K562 (cell line): ENCODE measurements around the gene PUS7L. TPM values are rescaled to one million over a fixed set of nuclear protein-coding genes. Genes with fewer than 3 reads are reported as not detected.

Experiments used
- ATAC-seq: fragments of 200-7000 bp; cut with Tn5 transposase; 3 replicates; pipeline ENCODE4 v1.9.1; 2020; ENCODE audit warnings: moderate library complexity
- BruUV-seq: library from RNA; stranded (reverse); fragments of 400-500 nt; replicated peaks from 2 replicates; lab custom pipeline; 2021; lab: Mats Ljungman, UMichigan
- CTCF ChIA-PET: fragments of 300-600 bp; formaldehyde crosslinking; extraction: SDS; loops from one replicate; lab custom pipeline; 2021; ENCODE audit warnings: low intra/inter-chr PET ratio; lab: Yijun Ruan, JAX
- POLR2A ChIA-PET: fragments of 300-600, 350-650 bp; sonication (Branson Sonifier 250); formaldehyde crosslinking; extraction: SDS; loops from one replicate; lab custom pipeline; 2021; ENCODE audit warnings: antibody characterized with exemption, inconsistent platforms; lab: Yijun Ruan, JAX
- DNase-seq, 4 experiments: peaks; one replicate each; pipeline versions ENCODE4 v3.0.0 to v3.0.0-alpha.2; 2011 to 2018; ENCODE audit warnings: low spot score in 3 of 4, mixed read lengths in 3 of 4; ENCODE audit errors: extremely low read depth in 1 of 4
- FAIRE-seq: peaks from 2 replicates; lab custom pipeline; 2011; peaks lifted over from hg19 to GRCh38; lab: Jason Lieb, UNC
- H2AFZ ChIP-seq: 2 replicates; pipeline ENCODE4 v1.6.0; 2011; ENCODE audit warnings: low read depth, low read length, control low read depth, inconsistent platforms
- H3K27ac ChIP-seq: fragments of 200-600 bp; 3 replicates; pipeline ENCODE4 v1.8.0; 2011; ENCODE audit warnings: low read depth, mild to moderate bottlenecking, control low read depth, inconsistent platforms, low read length, moderate library complexity, mixed read lengths; ENCODE audit errors: extremely low read depth
- H3K27me3 ChIP-seq, 2 experiments: fragments of 300-600 bp in 1 of 2; 2 replicates in 1 of 2; 3 replicates in 1 of 2; pipeline versions ENCODE4 v1.6.0 to v1.8.0; 2011; ENCODE audit warnings: inconsistent platforms in 2 of 2, low read length in 2 of 2, mild to moderate bottlenecking in 1 of 2, mixed read lengths in 1 of 2, moderate library complexity in 1 of 2; ENCODE audit not compliant: control insufficient read depth in 2 of 2, insufficient read depth in 2 of 2
- H3K36me3 ChIP-seq: fragments of 300-600 bp; 3 replicates; pipeline ENCODE4 v1.8.0; 2011; ENCODE audit warnings: mild to moderate bottlenecking, low read length, inconsistent platforms; ENCODE audit not compliant: control insufficient read depth, insufficient read depth
- H3K4me1 ChIP-seq, 2 experiments: fragments of 200-600 bp in 1 of 2; replicated peaks in 1 of 2; 2 replicates in 1 of 2; 3 replicates in 1 of 2; pipeline versions ENCODE4 v1.5.1 to v1.8.0; 2011; ENCODE audit warnings: inconsistent platforms in 2 of 2, low read length in 2 of 2, mild to moderate bottlenecking in 1 of 2, mixed read lengths in 1 of 2, moderate library complexity in 1 of 2; ENCODE audit not compliant: control insufficient read depth in 2 of 2, insufficient read depth in 2 of 2
- H3K4me2 ChIP-seq: 2 replicates; pipeline ENCODE4 v1.6.1; 2011; ENCODE audit warnings: low read length, control low read depth, inconsistent platforms, mixed read lengths; ENCODE audit not compliant: insufficient read depth
- H3K4me3 ChIP-seq: fragments of 200-600 bp; sonication (generic), shearing (Covaris generic); 2 replicates; pipeline ENCODE4 v1.5.1; 2016; ENCODE audit warnings: control low read depth, inconsistent platforms
- H3K79me2 ChIP-seq: fragments of 200-600 bp; 3 replicates; pipeline ENCODE4 v1.8.0; 2011; ENCODE audit warnings: low read length, inconsistent platforms; ENCODE audit not compliant: control insufficient read depth, insufficient read depth
- H3K9ac ChIP-seq, 2 experiments: 2 replicates each; pipeline versions ENCODE4 v1.6.0 to v1.6.1; 2011; ENCODE audit warnings: low read depth in 2 of 2, low read length in 2 of 2, control low read depth in 1 of 2, inconsistent platforms in 1 of 2, mild to moderate bottlenecking in 1 of 2, mixed read lengths in 1 of 2; ENCODE audit not compliant: insufficient read depth in 1 of 2
- H3K9me1 ChIP-seq: one replicate; pipeline ENCODE4 v1.6.0; 2011; ENCODE audit warnings: inconsistent platforms, mild to moderate bottlenecking, low read length, moderate library complexity; ENCODE audit not compliant: control insufficient read depth, insufficient read depth
- H3K9me3 ChIP-seq: replicated peaks from 2 replicates; pipeline ENCODE4 v1.5.1; 2011; ENCODE audit warnings: low read depth, low read length, inconsistent platforms; ENCODE audit not compliant: control insufficient read depth, insufficient read depth
- H4K20me1 ChIP-seq: replicated peaks from 2 replicates; pipeline ENCODE4 v1.6.1; 2011; ENCODE audit warnings: low read length, inconsistent platforms, mixed read lengths; ENCODE audit not compliant: control insufficient read depth, insufficient read depth
- HDAC1 ChIP-seq, 2 experiments: fragments of 450-650 bp; IDR thresholded peaks; 2 replicates each; pipeline ENCODE4 v1.6.1; 2016 to 2017; ENCODE audit warnings: inconsistent platforms in 1 of 2, mild to moderate bottlenecking in 1 of 2, moderate library complexity in 1 of 2
- MBD2 ChIP-seq: sonication (generic); IDR thresholded peaks from 2 replicates; pipeline ENCODE4 v1.6.1; 2016; ENCODE audit warnings: low read depth, borderline replicate concordance
- MCM5 ChIP-seq: fragments of 450-650 bp; IDR thresholded peaks from 2 replicates; pipeline ENCODE4 v1.6.1; 2016; ENCODE audit warnings: low read depth
- in situ Hi-C: fragments of 300-500 bp; cut with MboI; formaldehyde crosslinking; loops from 4 replicates; pipeline ENCODE4 v1.15.0; 2018; ENCODE audit warnings: inconsistent platforms, mixed read lengths
- intact Hi-C: fragments of 100-400 bp; cut with micrococcal nuclease; formaldehyde crosslinking; loops from 2 replicates; pipeline ENCODE4 v1.14.2; 2022
- polyA plus RNA-seq, 8 experiments: library from polyadenylated mRNA; depleted of rRNA in 4 of 8; stranded (reverse) in 5 of 8; unstranded in 3 of 8; fragments of >200 nt; fragmentation: Nextera tagmentation in 2 of 8; fragmentation: Illumina TruSeq in 1 of 8; extraction: Ambion mirVana in 2 of 8; extraction: Trizol in 1 of 8; gene quantifications; 2 replicates each; pipeline versions ENCODE4 v1.2.1 to v1.2.3, GENCODE V29; 2011 to 2014; ENCODE audit warnings: inconsistent platforms in 1 of 8, missing spikeins in 1 of 8
- total RNA-seq, 7 experiments: library from RNA; depleted of rRNA in 6 of 7; stranded (reverse); fragments of >200 nt in 6 of 7; fragmentation: Illumina TruSeq in 2 of 7; extraction: Trizol in 2 of 7; gene quantifications; 2 replicates each; pipeline versions ENCODE4 v1.2.1 to v1.2.3, GENCODE V29; 2011 to 2021; ENCODE audit warnings: low replicate concordance in 1 of 7
- TF ChIP-seq, protein P1 (sequence below): fragments of 450-650 bp; IDR thresholded peaks from 2 replicates; pipeline ENCODE4 v1.6.1; 2017; ENCODE audit warnings: mild to moderate bottlenecking, moderate library complexity
- TF ChIP-seq, protein P2 (sequence below), 2 experiments: fragments of 450-650 bp in 1 of 2; sonication (generic) in 1 of 2; formaldehyde crosslinking in 1 of 2; IDR thresholded peaks; 2 replicates each; pipeline versions ENCODE4 v1.7.1 to v1.9.0; 2016 to 2022; ENCODE audit warnings: inconsistent platforms in 1 of 2, mild to moderate bottlenecking in 1 of 2, missing genetic modification reagents in 1 of 2

PUS7L gene
- total and polyA plus RNA-seq, 9 of the 15 experiments (the other 6 are each of a cell fraction or from before 2014, with no cell fraction given): 10.8 to 53.3 (median 25.2) TPM

DNA sequence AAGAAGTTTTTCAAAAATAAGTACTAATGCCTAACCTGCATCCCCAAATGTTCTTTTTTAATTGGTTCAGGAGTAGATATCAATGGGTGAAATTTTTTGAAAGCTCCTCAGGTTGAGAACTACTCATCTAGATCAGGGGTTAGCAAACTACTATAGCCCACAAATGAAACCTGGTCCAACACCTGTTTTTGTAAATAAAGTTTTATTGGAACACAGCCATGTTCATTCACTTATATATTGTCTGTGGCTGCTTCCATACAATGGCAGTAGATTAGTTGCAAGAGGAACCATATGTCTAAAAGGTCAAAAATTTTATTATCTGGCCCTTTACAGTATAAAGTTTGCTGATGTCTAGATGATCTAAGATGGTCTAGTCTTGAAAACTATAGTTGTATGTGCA, 13.8 kb downstream of the PUS7L start:
- ChIA-PET CTCF (no interaction called here), POLR2A (no interaction called here)
- no peaks in the 10 kb centered on the region for H4K20me1 ChIP-seq
- no peak overlapping the region for H3K4me2 ChIP-seq
- no peaks in the 10 kb centered on the region; the same call in 2 of the 3 replicates for H3K79me2 ChIP-seq
- H3K36me3 ChIP-seq: peaks cover 70% of the 10 kb centered on the region; the same call in 2 of the 3 replicates
- in situ Hi-C loops (no loop called here), intact Hi-C loops (no loop called here)
- DNase-seq (no peak), ATAC-seq (no peak), FAIRE-seq (no peak)
- no peaks in the 10 kb centered on the region for H3K4me1 ChIP-seq
- no peak overlapping the region for H3K4me3 ChIP-seq
- BruUV-seq: no TSS peak
- H3K27ac ChIP-seq: no peak overlapping the region
- no peak overlapping the region for H2AFZ ChIP-seq
- no peak for TF ChIP-seq MCM5
- no peak for TF ChIP-seq HDAC1 (IDR thresholded peaks at IDR 0.05)
- TF ChIP-seq MBD2: no peak
- TF ChIP-seq, protein P1, sequence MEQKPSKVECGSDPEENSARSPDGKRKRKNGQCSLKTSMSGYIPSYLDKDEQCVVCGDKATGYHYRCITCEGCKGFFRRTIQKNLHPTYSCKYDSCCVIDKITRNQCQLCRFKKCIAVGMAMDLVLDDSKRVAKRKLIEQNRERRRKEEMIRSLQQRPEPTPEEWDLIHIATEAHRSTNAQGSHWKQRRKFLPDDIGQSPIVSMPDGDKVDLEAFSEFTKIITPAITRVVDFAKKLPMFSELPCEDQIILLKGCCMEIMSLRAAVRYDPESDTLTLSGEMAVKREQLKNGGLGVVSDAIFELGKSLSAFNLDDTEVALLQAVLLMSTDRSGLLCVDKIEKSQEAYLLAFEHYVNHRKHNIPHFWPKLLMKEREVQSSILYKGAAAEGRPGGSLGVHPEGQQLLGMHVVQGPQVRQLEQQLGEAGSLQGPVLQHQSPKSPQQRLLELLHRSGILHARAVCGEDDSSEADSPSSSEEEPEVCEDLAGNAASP: no peak
- TF ChIP-seq, protein P2, sequence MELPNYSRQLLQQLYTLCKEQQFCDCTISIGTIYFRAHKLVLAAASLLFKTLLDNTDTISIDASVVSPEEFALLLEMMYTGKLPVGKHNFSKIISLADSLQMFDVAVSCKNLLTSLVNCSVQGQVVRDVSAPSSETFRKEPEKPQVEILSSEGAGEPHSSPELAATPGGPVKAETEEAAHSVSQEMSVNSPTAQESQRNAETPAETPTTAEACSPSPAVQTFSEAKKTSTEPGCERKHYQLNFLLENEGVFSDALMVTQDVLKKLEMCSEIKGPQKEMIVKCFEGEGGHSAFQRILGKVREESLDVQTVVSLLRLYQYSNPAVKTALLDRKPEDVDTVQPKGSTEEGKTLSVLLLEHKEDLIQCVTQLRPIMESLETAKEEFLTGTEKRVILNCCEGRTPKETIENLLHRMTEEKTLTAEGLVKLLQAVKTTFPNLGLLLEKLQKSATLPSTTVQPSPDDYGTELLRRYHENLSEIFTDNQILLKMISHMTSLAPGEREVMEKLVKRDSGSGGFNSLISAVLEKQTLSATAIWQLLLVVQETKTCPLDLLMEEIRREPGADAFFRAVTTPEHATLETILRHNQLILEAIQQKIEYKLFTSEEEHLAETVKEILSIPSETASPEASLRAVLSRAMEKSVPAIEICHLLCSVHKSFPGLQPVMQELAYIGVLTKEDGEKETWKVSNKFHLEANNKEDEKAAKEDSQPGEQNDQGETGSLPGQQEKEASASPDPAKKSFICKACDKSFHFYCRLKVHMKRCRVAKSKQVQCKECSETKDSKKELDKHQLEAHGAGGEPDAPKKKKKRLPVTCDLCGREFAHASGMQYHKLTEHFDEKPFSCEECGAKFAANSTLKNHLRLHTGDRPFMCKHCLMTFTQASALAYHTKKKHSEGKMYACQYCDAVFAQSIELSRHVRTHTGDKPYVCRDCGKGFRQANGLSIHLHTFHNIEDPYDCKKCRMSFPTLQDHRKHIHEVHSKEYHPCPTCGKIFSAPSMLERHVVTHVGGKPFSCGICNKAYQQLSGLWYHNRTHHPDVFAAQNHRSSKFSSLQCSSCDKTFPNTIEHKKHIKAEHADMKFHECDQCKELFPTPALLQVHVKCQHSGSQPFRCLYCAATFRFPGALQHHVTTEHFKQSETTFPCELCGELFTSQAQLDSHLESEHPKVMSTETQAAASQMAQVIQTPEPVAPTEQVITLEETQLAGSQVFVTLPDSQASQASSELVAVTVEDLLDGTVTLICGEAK (IDR thresholded peaks at IDR 0.05): peak; percentile 90
- TF ChIP-seq, protein P2 (CRISPR knock-in tag; IDR thresholded peaks at IDR 0.05): peak; percentile 77
- no peaks in the 10 kb centered on the region for H3K9me3 ChIP-seq
- H3K9ac ChIP-seq: no peak overlapping the region
- H3K27me3 ChIP-seq: no peaks in the 10 kb centered on the region
- no peaks in the 10 kb centered on the region for H3K9me1 ChIP-seq
